H9 (cell line): Measurements from ENCODE around the gene TRAF3. TPM values are rescaled to one million over a fixed set of nuclear protein-coding genes. Genes with fewer than 3 reads are reported as not detected.

ENCODE experiments used
- DNase-seq: peaks from one replicate; pipeline ENCODE4 v3.0.0-alpha.2; 2017
- H2AFZ ChIP-seq: one replicate; pipeline ENCODE4 v1.6.1; 2013; ENCODE audit warnings: mild to moderate bottlenecking, low read length, control low read depth, moderate library complexity
- H2AK5ac ChIP-seq: 2 replicates; pipeline ENCODE4 v1.6.1; 2013; ENCODE audit warnings: low read length, control low read depth, mixed read lengths; ENCODE audit not compliant: insufficient read length
- H2BK120ac ChIP-seq: one replicate; pipeline ENCODE4 v1.6.1; 2013; ENCODE audit warnings: low read depth, mild to moderate bottlenecking, low read length, control low read depth, inconsistent platforms; ENCODE audit not compliant: poor library complexity, severe bottlenecking
- H2BK12ac ChIP-seq: 2 replicates; pipeline ENCODE4 v1.6.1; 2013; ENCODE audit warnings: low read length, control low read depth, mixed read lengths, low read depth; ENCODE audit not compliant: insufficient read length
- H2BK15ac ChIP-seq: 2 replicates; pipeline ENCODE4 v1.6.1; 2013; ENCODE audit warnings: low read depth, low read length, control low read depth
- H2BK20ac ChIP-seq: one replicate; pipeline ENCODE4 v1.6.1; 2013; ENCODE audit warnings: low read depth, mild to moderate bottlenecking, low read length, control low read depth, inconsistent platforms; ENCODE audit not compliant: poor library complexity, severe bottlenecking
- H2BK5ac ChIP-seq: 2 replicates; pipeline ENCODE4 v1.6.1; 2013; ENCODE audit warnings: low read length, control low read depth, mixed read lengths; ENCODE audit not compliant: insufficient read length
- H3K14ac ChIP-seq: 2 replicates; pipeline ENCODE4 v1.6.1; 2013; ENCODE audit warnings: low read length, control low read depth; ENCODE audit not compliant: insufficient read depth
- H3K18ac ChIP-seq: 2 replicates; pipeline ENCODE4 v1.6.1; 2013; ENCODE audit warnings: low read depth, mild to moderate bottlenecking, mixed read lengths, low read length, control low read depth; ENCODE audit not compliant: insufficient read length
- H3K23ac ChIP-seq: 2 replicates; pipeline ENCODE4 v1.6.1; 2013; ENCODE audit warnings: low read length, control low read depth, mixed read lengths, low read depth; ENCODE audit not compliant: insufficient read length
- H3K23me2 ChIP-seq: 2 replicates; pipeline ENCODE4 v1.6.1; 2013; ENCODE audit warnings: low read depth, mild to moderate bottlenecking, mixed read lengths, low read length, control low read depth; ENCODE audit not compliant: insufficient read length, poor library complexity, severe bottlenecking
- H3K27ac ChIP-seq: 2 replicates; pipeline ENCODE4 v1.5.1; 2013; ENCODE audit warnings: low read length, control low read depth, mixed read lengths, low read depth; ENCODE audit not compliant: insufficient read length
- H3K27me3 ChIP-seq: 2 replicates; pipeline ENCODE4 v1.6.1; 2013; ENCODE audit warnings: low read length, control low read depth, inconsistent platforms; ENCODE audit not compliant: insufficient read depth
- H3K4ac ChIP-seq: 2 replicates; pipeline ENCODE4 v1.6.1; 2013; ENCODE audit warnings: low read depth, mild to moderate bottlenecking, control low read depth, inconsistent platforms, low read length, moderate library complexity
- H3K4me1 ChIP-seq: 2 replicates; pipeline ENCODE4 v1.6.1; 2013; ENCODE audit warnings: low read length, control low read depth, inconsistent platforms; ENCODE audit not compliant: insufficient read depth
- H3K4me2 ChIP-seq: 2 replicates; pipeline ENCODE4 v1.6.1; 2013; ENCODE audit warnings: low read length, control low read depth, mixed read lengths; ENCODE audit not compliant: insufficient read length, insufficient read depth
- H3K56ac ChIP-seq: 2 replicates; pipeline ENCODE4 v1.6.1; 2013; ENCODE audit warnings: low read depth, mild to moderate bottlenecking, mixed read lengths, low read length, control low read depth; ENCODE audit not compliant: insufficient read length
- H3K79me1 ChIP-seq: 2 replicates; pipeline ENCODE4 v1.6.1; 2013; ENCODE audit warnings: low read depth, mild to moderate bottlenecking, moderate library complexity, low read length, control low read depth, inconsistent platforms; ENCODE audit not compliant: insufficient read depth, poor library complexity, severe bottlenecking
- H3K79me2 ChIP-seq: 2 replicates; pipeline ENCODE4 v1.6.1; 2013; ENCODE audit warnings: low read length, control low read depth, inconsistent platforms; ENCODE audit not compliant: insufficient read depth
- H3K9ac ChIP-seq: 2 replicates; pipeline ENCODE4 v1.6.1; 2013; ENCODE audit warnings: low read length, control low read depth, mixed read lengths; ENCODE audit not compliant: insufficient read length; ENCODE audit errors: extremely low read depth
- H3K9me3 ChIP-seq: one replicate; pipeline ENCODE4 v1.6.1; 2013; ENCODE audit warnings: low read depth, low read length, inconsistent platforms; ENCODE audit not compliant: control insufficient read depth
- H3T11ph ChIP-seq: one replicate; pipeline ENCODE4 v1.6.1; 2013; ENCODE audit warnings: mild to moderate bottlenecking, low read length, control low read depth, inconsistent platforms
- H4K20me1 ChIP-seq: one replicate; pipeline ENCODE4 v1.6.1; 2013; ENCODE audit not compliant: control insufficient read depth, insufficient read length, insufficient read depth
- H4K5ac ChIP-seq: 2 replicates; pipeline ENCODE4 v1.6.1; 2013; ENCODE audit warnings: low read depth, mild to moderate bottlenecking, mixed read lengths, low read length, control low read depth; ENCODE audit not compliant: insufficient read length
- H4K8ac ChIP-seq: replicated peaks from 2 replicates; pipeline ENCODE4 v1.6.1; 2013; ENCODE audit warnings: low read length, control low read depth, mixed read lengths, low read depth; ENCODE audit not compliant: insufficient read length
- H4K91ac ChIP-seq: 2 replicates; pipeline ENCODE4 v1.6.1; 2013; ENCODE audit warnings: low read depth, mild to moderate bottlenecking, moderate library complexity, mixed read lengths, low read length, control low read depth; ENCODE audit not compliant: insufficient read length
- H3K27ac Mint-ChIP-seq, 3 experiments: 2 replicates in 2 of 3; 3 replicates in 1 of 3; pipeline ENCODE4 v1.8.0; 2020 to 2021; ENCODE audit warnings: mixed read lengths in 3 of 3, mild to moderate bottlenecking in 1 of 3, moderate library complexity in 1 of 3
- H3K27me3 Mint-ChIP-seq: 2 replicates; pipeline ENCODE4 v1.8.0; 2021; ENCODE audit warnings: low read depth, mild to moderate bottlenecking, moderate library complexity, mixed read lengths
- H3K36me3 Mint-ChIP-seq, 3 experiments: 2 replicates in 2 of 3; 3 replicates in 1 of 3; pipeline ENCODE4 v1.8.0; 2020 to 2021; ENCODE audit warnings: low read depth in 3 of 3, mixed read lengths in 3 of 3; ENCODE audit not compliant: insufficient read depth in 1 of 3
- H3K4me1 Mint-ChIP-seq, 2 experiments: 2 replicates each; pipeline ENCODE4 v1.8.0; 2020; ENCODE audit warnings: mixed read lengths in 2 of 2
- H3K4me3 Mint-ChIP-seq, 2 experiments: 2 replicates in 1 of 2; 3 replicates in 1 of 2; pipeline ENCODE4 v1.8.0; 2020 to 2021; ENCODE audit warnings: mild to moderate bottlenecking in 2 of 2, mixed read lengths in 2 of 2, moderate library complexity in 1 of 2
- H3K9me3 Mint-ChIP-seq, 2 experiments: 2 replicates in 1 of 2; 3 replicates in 1 of 2; pipeline ENCODE4 v1.8.0; 2020; ENCODE audit warnings: mild to moderate bottlenecking in 2 of 2, mixed read lengths in 2 of 2, moderate library complexity in 1 of 2
- CTCF ChIP-seq: fragments of 200-600 bp; sonication (generic); conservative IDR thresholded peaks from 3 replicates; pipeline ENCODE4 v1.8.0; 2021; ENCODE audit warnings: antibody characterized with exemption, mild to moderate bottlenecking
- WGBS: extraction: QIAGEN DNeasy Blood & Tissue Kit; methylation state at CpG from one replicate; pipeline ENCODE4 v1.1.7; 2013; ENCODE audit warnings: missing lambda C conversion rate, low lambda C conversion rate, mixed read lengths; ENCODE audit not compliant: insufficient read length; ENCODE audit errors: extremely low coverage; 5-methylcytosine and 5-hydroxymethylcytosine counted together
- total RNA-seq: library from RNA; stranded (reverse); gene quantifications from 2 replicates; pipeline ENCODE4 v1.2.1, GENCODE V29; 2021

TRAF3 gene
- total RNA-seq, 1 experiment from 2014 or later, result 9.6 TPM

- H3K27me3 Mint-ChIP-seq, result no peaks in the 10 kb centered on the region
- H4K5ac ChIP-seq, result no peak overlapping the region
- H3K27ac ChIP-seq, result no peak overlapping the region
- H3K79me2 ChIP-seq, result no peaks in the 10 kb centered on the region; the same call in 1 of the 2 replicates
- H4K20me1 ChIP-seq, result no peaks in the 10 kb centered on the region
- H3K23me2 ChIP-seq, result no peaks in the 10 kb centered on the region
- H3K18ac ChIP-seq, result no peak overlapping the region
- peak overlapping the region in 1 of 3 experiments; percentile 19; a peak in 2 of 7 replicates for H3K27ac Mint-ChIP-seq
- no peak overlapping the region for H2AFZ ChIP-seq
- no peak overlapping the region for H4K91ac ChIP-seq
- H3K23ac ChIP-seq, result no peak overlapping the region
- peaks cover 7% of the 10 kb centered on the region; the same call in 1 of the 2 replicates for H3K4me1 ChIP-seq
- H3K14ac ChIP-seq, result no peak overlapping the region
- no peak overlapping the region for H3K9ac ChIP-seq
- H2BK15ac ChIP-seq, result no peak overlapping the region
- H3T11ph ChIP-seq, result no peak overlapping the region
- no peaks in the 10 kb centered on the region for H3K36me3 Mint-ChIP-seq
- no peak overlapping the region for H4K8ac ChIP-seq
- no peak overlapping the region for H2BK120ac ChIP-seq
- H2AK5ac ChIP-seq, result no peak overlapping the region
- H3K79me1 ChIP-seq, result no peaks in the 10 kb centered on the region
- no peak overlapping the region for H2BK5ac ChIP-seq
- H3K27me3 ChIP-seq, result no peaks in the 10 kb centered on the region
- no peak overlapping the region for H3K56ac ChIP-seq
- no peak overlapping the region for H3K4ac ChIP-seq
- H3K9me3 Mint-ChIP-seq, result no peaks in the 10 kb centered on the region
- H3K4me1 Mint-ChIP-seq, result peaks cover 22 to 29% of the 10 kb centered on the region in 2 experiments
- no peaks in the 10 kb centered on the region for H3K9me3 ChIP-seq
- WGBS, result no CpG with 5 or more reads among the region's 10 CpGs
- no peak overlapping the region for H2BK20ac ChIP-seq
- TF ChIP-seq CTCF, result no peak
- H3K4me3 Mint-ChIP-seq, result no peak overlapping the region
- no peak overlapping the region for H2BK12ac ChIP-seq
- no peak overlapping the region for H3K4me2 ChIP-seq
- DNase-seq, result no peak
Measured at GRCh38 chr14:102817942-102818940, 41.0 kb downstream of the TRAF3 start.
